Stimulated activated naive CD4-positive, alpha-beta T cell treated with Interleukin-2 at 50 U/mL for 16 hours (primary cell): ENCODE results near the gene GTF3C6.
"Not testable (repeated sequence)": the region's sequence is repeated elsewhere in the genome, so short reads cannot be mapped to it uniquely, and the experiment has no call there.

ENCODE experiments used
- DNase-seq: peaks from one replicate; lab custom pipeline; 2025; lab: John Stamatoyannopoulos, UW

GTF3C6 gene

DNA sequence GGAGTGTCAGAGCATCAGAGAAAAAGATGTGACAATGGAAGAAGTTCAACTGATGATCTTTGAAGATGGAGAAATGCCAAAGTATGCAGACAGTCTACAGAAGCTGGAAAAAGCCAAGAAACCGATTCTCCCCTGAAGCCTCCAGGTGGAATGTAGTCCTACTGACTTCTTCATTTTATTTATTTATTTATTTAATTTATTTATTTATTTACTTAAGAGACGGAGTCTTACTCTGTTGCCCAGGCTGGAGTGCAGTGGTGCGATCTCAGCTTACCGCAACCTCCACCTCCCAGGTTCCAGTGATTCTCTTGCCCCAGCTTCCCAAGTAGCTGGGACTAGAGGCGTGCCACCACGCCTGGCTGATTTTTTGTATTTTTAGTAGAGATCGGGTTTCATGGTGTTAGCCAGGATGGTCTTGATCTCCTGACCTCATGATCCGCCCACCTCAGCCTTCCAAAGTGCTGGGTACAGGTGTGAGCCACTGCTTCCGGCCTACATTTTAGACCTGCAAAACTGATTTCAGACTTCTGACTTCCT is 21.1 kb downstream of the GTF3C6 start:
- no peak for DNase-seq

DNA sequence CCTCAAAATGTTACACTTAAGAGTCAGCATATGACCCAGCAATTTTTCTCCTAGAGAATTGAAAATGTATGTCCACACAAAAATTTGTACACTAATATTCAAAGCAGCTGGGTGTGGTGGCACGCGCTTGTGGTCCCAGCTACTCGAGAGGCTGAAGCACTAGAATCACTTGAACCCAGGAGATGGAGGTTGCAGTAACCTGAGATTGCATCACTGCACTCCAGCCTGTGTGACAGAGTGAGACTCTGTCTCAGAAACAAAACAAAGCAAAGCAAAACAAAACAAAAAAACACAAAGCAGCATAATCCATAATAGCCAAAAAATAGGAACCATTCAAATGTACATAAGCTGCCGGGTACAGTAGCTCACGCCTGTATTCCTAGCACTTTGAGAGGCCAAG is 21.7 kb downstream of the GTF3C6 start:
- DNase-seq, result no peak

- no peak for DNase-seq
These were observed 22.1 kb downstream of the GTF3C6 start for GRCh38 chr6:110980648-110981047.

DNA sequence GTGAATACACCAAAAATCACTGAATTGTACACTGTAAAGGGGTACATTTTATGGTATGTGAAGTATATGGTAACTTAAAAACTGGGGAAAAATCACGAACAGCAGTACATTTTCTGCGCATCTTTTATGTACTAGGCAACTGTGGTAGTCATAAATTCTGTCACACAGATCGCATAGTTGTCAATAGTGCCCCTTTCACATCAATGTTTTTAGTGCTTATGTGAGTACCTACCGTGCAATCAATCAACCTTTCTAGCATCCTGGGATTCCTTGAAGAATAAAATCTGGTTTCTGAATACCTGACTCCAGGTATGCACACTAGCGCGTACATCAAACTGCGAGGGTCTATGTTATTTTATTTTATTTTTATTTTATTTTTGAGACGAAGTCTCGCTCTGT is 22.7 kb downstream of the GTF3C6 start:
- DNase-seq, result no peak

DNA sequence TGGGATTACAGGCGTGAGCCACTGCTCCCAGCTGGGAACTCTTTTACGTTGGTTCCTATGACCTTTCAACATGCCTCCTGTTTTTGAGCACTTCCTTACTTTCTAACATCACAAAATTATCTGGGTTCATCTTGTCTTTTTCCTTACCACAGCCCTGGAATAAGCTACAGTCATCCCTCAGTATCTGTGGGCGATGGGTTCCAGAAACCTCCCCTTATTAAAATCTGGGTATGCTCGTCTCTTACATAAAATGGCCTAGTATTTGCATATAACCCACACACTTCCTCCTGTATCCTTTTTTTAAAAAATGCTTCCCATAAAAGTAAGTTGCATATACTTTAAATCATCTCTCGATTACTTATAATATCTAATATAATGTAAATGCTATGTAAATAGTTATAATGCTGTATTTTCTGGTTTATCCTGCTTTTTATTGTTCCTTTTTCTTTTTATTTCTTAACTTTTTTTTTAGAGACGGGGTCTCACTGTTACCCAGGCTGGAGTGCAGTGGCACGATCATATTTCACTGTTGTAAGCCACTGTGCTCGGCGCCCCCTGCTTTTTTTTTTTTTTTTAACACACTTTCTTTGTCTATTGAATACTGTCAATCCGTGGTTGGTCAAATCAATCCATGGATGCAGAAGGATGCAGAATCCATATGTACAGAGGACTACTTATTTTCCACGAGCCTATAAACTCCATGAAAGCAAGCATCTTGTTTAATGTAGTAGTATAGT is 32.5 kb downstream of the GTF3C6 start:
- DNase-seq, result no peak

DNA sequence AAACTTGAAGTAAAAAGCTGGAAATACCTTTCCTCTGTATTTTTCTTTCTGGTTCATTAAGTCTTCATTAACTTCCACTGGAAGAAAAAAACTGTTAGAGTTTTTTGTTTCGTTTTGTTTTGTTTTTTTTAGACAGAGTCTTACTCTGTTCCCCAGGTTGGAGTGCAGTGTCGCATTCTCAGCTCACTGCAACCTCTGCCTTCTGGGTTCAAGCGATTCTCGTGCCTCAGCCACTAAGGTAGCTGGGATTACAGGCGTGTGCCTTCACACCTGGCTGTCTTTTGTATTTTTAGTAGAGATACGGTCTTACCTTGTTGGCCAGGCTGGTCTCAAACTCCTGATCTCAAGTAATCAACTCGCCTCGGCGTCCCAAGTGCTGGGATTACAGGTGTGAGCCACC is 38.2 kb downstream of the GTF3C6 start:
- no peak for DNase-seq

- no peak for DNase-seq
These were observed 41.2 kb downstream of the GTF3C6 start for GRCh38 chr6:110999634-111000270.

- DNase-seq, result no peak
These were observed 43.8 kb downstream of the GTF3C6 start for GRCh38 chr6:111002350-111002749.

DNA sequence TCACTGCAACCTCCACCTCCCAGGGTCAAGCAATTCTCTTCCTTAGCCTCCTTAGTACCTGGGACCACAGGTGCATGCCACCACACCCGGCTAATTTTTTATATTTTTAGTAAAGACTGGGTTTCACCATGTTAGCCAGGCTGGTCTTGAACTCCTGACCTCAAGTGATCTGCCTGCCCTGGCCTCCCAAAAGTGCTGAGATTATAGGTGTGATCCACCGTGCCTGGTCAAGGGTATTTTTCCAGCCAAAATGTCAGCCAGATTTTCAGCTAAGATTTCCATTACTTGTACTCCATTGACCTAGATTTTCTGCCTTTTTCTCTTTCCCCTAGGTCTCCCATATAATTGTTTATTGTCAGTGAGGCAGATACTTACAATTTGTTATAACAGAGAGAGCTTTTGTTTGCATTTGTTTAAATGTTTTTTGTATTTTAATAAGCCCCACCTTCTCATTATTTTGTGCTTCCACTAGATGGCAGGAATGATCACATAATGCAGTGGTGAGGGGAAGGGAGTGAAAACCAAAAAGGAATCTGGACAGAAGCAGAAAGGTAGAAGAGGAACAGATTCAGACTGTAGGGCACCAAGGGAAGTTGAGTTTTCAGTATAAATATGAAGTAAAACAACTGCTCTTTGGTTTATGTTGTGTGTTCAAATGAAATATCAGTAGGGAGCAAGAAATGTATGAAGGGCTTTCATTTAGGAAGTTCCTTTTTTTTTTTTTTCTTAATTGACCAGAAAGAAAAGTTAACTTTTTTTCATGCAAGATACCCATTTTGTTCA is 53.0 kb downstream of the GTF3C6 start:
- DNase-seq, result no peak

- no peak for DNase-seq
These were observed 53.6 kb downstream of the GTF3C6 start for GRCh38 chr6:111012143-111012452.

DNA sequence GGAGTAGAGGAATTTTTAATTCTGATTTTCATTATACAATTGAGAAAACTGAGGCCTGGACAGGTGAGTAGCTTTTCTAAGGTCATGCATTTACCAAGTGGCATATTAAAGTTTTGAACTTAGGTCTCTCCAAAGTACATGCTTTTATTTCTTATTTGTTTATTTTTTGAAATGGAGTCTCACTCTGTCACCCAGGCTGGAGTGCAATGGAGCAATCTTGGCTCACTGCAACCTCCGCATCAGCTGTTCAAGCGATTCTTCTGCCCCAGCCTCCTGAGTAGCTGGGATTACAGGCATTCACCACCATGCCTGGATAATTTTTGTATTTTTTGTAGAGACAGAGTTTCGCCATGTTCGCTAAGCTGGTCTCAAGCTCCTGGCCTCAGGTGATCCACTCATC is 54.0 kb downstream of the GTF3C6 start:
- DNase-seq, result not testable (repeated sequence)

DNA sequence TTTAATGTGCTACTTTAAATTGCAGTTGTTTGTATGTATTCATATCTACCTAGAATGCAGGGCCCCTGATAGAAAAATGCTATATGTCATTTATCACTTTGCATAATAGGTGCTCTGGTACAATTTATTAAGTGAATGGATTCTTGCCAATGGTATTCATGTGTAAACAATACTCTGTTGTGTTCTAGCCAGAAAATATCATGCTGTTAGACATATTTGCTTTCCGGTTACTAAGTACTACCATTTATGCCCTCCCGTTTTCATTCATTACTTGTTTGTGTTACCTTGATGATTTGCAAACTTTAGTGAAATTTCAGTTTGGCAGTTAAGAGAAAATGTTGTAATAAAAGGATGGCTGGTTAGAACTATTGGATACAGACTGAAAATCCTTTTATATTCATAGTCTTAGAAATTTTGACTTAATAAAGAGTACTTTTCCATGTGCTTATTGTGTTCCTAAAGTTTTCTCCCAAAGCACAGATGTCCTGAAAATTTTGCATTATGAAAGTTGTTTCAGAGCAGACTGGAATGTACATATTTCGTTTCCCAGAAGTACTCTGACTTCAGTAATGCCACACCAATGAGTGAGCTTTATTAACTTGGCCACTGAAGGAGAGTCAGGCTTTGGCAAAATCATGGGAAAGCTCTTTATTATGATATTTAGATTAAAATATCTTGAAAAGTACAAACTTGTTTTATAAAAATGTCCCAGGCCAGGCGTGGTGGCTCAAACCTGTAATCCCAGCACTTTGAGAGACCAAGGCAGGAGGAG is 54.8 kb downstream of the GTF3C6 start:
- DNase-seq, result no peak

GRCh38 chr6:111015389-111016124 is 57.1 kb downstream of the GTF3C6 start:
- no peak for DNase-seq

DNA sequence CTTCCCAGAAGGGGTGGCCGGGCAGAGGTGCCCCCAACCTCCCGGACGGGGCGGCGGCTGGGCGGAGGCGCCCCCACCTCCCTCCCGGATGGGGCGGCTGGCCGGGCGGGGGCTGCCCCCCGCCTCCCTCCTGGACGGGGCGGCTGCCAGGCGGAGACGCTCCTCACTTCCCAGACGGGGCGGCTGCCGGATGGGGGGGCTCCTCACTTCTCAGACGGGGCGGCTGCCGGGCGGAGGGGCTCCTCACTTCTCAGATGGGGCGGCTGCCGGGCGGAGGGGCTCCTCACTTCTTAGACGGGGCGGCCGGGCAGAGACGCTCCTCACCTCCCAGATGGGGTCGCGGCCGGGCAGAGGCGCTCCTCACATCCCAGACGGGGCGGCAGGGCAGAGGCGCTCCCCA is 58.7 kb downstream of the GTF3C6 start:
- DNase-seq, result not testable (repeated sequence)
